ENCODE results near the gene ACAP2. TPM values are rescaled to one million over a fixed set of nuclear protein-coding genes. Genes with fewer than 3 reads are reported as not detected.

ACAP2 gene
- total and polyA plus RNA-seq, 7 donors, result 3.2 to 12.5 (median 10.2) TPM

DNA sequence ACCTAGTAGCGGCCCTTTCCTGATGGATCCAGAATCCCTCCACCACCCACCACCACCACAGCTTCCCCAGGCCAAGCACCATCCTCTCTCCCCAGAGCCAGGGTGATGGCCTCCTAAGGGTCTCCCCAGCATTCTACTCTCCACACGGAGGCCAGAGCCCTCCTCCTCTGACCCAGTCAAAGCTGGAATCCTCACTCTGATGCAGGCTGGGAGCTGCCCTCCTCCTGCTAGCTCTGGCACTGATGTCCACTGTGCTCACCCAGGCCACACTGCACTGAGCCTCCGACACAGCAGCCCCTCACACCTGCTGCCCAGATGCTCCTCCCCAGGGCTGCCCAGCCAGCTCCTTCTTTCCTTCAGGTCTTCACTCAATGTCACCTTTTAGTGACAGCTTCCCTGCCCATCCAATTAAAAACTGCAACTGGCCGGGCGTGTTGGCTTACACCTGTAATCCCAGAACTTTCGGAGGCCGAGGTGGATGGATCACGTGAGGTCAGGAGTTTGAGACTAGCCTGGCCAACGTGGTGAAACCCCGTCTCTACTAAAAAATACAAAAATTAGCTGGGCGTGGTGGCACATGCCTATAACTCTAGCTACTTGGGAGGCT is 192.9 kb downstream of the ACAP2 start:
- Histone ChIP-seq H3K36me3 (ENCODE audit: insufficient read depth in 1 of 2, low read depth in 1 of 2) (no peaks in the 10 kb centered on the region), H3K4me1 (peaks cover 10% of the 10 kb centered on the region), H3K27ac (no peak overlapping the region), H3K4me3 (no peak overlapping the region), H3K27me3 (ENCODE audit: insufficient read depth in 3 of 3, low read length in 2 of 3) (no peaks in the 10 kb centered on the region), H3K9me3 (no peaks in the 10 kb centered on the region)
- no peak for TF ChIP-seq CTCF (IDR thresholded peaks at IDR 0.05)
- DNase-seq (no peak), ATAC-seq (no peak)
- intact Hi-C loops (cut with DNase I), result loop anchor here (5.0 to 10.0 kb wide), 3 partner anchors 95 to 248 kb away; no protein-coding TSS in a partner anchor
- 89 to 93% (median 93%) methylated on average over 11 of the region's 11 CpGs for WGBS, 3 donors

- H3K36me3 ChIP-seq (ENCODE audit: insufficient read depth in 1 of 2, low read depth in 1 of 2), result no peaks in the 10 kb centered on the region
- intact Hi-C loops (cut with DNase I), result no loop called here
- no peak for TF ChIP-seq CTCF (IDR thresholded peaks at IDR 0.05)
- 95 to 96% (median 96%) methylated on average over 21 of the region's 21 CpGs for WGBS, 3 donors
- no peak overlapping the region for H3K4me3 ChIP-seq
- no peak for ATAC-seq
- no peaks in the 10 kb centered on the region for H3K27me3 ChIP-seq (ENCODE audit: insufficient read depth in 3 of 3, low read length in 2 of 3)
- H3K4me1 ChIP-seq, result peaks cover 10% of the 10 kb centered on the region
- H3K9me3 ChIP-seq, result no peaks in the 10 kb centered on the region
- no peak overlapping the region for H3K27ac ChIP-seq
- no peak for DNase-seq
These were observed 193.6 kb downstream of the ACAP2 start for GRCh38 chr3:195249057-195249770.

DNA sequence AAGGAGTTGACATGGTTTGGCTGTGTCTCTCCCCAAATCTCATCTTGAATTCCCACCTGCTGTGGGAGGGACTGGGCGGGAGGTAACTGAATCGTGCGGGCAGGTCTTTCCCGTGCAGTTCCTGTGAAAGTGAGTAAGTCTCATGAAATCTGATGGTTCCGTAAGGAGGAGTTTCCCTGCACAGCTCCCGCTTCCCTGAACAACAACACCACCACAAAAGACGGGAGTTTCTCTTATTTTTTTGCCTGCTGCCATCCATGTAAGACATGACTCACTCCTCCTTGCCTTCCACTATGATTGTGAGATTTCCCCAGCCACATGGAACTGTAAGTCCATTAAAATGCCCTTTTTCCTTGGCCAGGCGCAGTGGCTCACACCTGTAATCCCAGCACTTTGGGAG is 194.5 kb downstream of the ACAP2 start:
- no peak for DNase-seq
- intact Hi-C loops (cut with DNase I), result no loop called here
- H3K9me3 ChIP-seq, result no peaks in the 10 kb centered on the region

DNA sequence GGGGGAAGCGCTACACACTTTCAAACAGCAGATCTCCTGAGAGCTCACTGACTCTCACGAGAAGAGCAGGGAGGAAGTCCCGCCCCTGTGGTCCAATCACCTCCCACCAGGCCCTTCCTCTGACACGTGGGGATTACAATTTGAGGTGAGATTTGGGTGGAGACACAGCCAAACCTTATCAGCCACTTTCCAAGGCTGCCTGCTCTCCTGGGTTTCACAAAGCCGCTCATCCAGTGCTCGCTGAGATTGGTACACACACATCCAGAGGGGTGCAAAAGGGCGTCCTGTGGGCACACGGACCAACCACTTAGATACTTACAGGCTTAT is 195.0 kb downstream of the ACAP2 start:
- no peaks in the 10 kb centered on the region for H3K36me3 ChIP-seq (ENCODE audit: insufficient read depth in 1 of 2, low read depth in 1 of 2)
- no peaks in the 10 kb centered on the region for H3K27me3 ChIP-seq (ENCODE audit: insufficient read depth in 3 of 3, low read length in 2 of 3)
- no peaks in the 10 kb centered on the region for H3K9me3 ChIP-seq
- no peak for DNase-seq
- 85 to 91% (median 89%) methylated on average over 8 of the region's 8 CpGs for WGBS, 3 donors
- ATAC-seq, result no peak
- H3K4me1 ChIP-seq, result peaks cover 7% of the 10 kb centered on the region
- no peak overlapping the region for H3K27ac ChIP-seq
- H3K4me3 ChIP-seq, result no peak overlapping the region
- intact Hi-C loops (cut with DNase I), result no loop called here
- TF ChIP-seq CTCF (IDR thresholded peaks at IDR 0.05), result no peak

More for the DNA sequence above, 194.5 kb downstream of the ACAP2 start:
- 96 to 99% (median 96%) methylated on average over 8 of the region's 8 CpGs for WGBS, 3 donors
- Histone ChIP-seq H3K4me1 (peaks cover 10% of the 10 kb centered on the region), H3K36me3 (ENCODE audit: insufficient read depth in 1 of 2, low read depth in 1 of 2) (no peaks in the 10 kb centered on the region), H3K27me3 (ENCODE audit: insufficient read depth in 3 of 3, low read length in 2 of 3) (no peaks in the 10 kb centered on the region), H3K27ac (no peak overlapping the region), H3K4me3 (no peak overlapping the region)
- no peak for ATAC-seq
- TF ChIP-seq CTCF (IDR thresholded peaks at IDR 0.05), result no peak

Data from psoas muscle (tissue), 8 donors.